HTR-8/SVneo (cell line): Measurements from ENCODE around the gene TWIST2.

Experiments used
- DNase-seq: peaks from one replicate; pipeline ENCODE4 v3.0.0; 2011; ENCODE audit warnings: low spot score, mixed read lengths; ENCODE audit not compliant: insufficient read length
- FAIRE-seq: peaks from 2 replicates; lab custom pipeline; 2011; peaks lifted over from hg19 to GRCh38; lab: Jason Lieb, UNC

The TWIST2 gene

GRCh38 chr2:238870261-238870660 lies 22.4 kb downstream of the TWIST2 start:
- no peak for DNase-seq
- no peak for FAIRE-seq

GRCh38 chr2:238872026-238872425 lies 24.1 kb downstream of the TWIST2 start:
- no peak for DNase-seq

GRCh38 chr2:238872628-238873380 lies 24.9 kb downstream of the TWIST2 start:
- FAIRE-seq (no peak), DNase-seq (no peak)

More at GRCh38 chr2:238872026-238872425, 24.1 kb downstream of the TWIST2 start:
- FAIRE-seq, result no peak

DNA sequence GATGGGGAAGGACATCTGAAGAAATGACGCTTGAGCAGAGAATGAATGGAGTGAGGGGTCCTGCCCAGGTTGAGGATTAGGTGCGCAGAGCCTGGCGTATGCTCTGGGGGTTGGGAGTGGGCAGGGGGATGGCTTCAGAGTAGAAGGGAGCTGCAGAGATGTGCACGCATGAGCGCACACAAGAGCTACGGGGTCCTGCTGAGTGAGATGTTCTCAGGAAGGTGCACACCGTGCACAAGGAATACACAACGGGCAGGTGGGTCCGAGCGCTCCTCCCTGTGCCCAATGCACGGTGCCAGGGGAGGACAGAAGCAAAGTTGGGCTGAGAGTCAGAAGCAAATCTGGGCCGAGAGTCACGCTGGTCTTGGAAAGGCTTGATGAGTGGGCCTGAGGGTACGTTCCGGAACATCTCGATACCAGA lies 25.5 kb downstream of the TWIST2 start:
- FAIRE-seq (no peak), DNase-seq (no peak)

DNA sequence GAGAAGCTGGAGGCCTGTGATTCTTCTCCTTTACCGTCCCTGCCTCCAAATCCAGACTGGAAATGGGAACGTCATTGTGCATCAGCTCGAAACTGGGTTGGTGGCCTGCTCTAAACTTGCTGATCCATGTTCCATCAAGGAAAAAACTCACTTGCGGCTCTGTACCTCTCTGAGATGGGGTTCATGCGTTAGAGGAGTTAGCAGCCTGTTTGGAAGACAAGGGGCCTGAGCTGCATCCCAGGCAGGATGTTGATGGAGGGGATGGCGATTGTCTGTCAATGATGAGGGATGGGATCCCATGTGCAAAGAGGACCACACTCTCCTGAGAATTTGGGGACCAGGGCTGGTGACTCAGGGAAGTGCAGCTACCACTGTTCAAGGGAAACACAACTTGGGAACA lies 26.0 kb downstream of the TWIST2 start:
- FAIRE-seq (no peak), DNase-seq (no peak)

- FAIRE-seq (no peak), DNase-seq (no peak)
Observed at GRCh38 chr2:238874330-238875050, 26.6 kb downstream of the TWIST2 start.

DNA sequence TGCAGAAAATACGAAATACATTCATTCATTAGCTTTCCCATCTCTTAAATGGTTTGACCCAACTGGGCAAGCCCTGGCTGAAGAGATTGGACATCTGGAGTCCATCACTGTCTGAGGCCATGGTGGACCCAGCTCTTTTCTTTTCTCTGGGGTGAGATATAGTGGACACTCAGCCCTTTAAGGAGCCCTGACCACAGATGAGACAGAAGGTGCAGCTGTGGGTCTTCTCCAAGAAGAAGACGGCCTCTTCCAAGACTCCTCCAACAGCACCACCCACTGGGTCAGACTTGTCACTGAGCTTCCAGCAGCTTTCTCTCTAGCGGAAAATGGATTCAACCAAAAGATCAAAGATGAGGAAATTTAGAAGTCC lies 27.2 kb downstream of the TWIST2 start:
- FAIRE-seq (no peak), DNase-seq (no peak)

DNA sequence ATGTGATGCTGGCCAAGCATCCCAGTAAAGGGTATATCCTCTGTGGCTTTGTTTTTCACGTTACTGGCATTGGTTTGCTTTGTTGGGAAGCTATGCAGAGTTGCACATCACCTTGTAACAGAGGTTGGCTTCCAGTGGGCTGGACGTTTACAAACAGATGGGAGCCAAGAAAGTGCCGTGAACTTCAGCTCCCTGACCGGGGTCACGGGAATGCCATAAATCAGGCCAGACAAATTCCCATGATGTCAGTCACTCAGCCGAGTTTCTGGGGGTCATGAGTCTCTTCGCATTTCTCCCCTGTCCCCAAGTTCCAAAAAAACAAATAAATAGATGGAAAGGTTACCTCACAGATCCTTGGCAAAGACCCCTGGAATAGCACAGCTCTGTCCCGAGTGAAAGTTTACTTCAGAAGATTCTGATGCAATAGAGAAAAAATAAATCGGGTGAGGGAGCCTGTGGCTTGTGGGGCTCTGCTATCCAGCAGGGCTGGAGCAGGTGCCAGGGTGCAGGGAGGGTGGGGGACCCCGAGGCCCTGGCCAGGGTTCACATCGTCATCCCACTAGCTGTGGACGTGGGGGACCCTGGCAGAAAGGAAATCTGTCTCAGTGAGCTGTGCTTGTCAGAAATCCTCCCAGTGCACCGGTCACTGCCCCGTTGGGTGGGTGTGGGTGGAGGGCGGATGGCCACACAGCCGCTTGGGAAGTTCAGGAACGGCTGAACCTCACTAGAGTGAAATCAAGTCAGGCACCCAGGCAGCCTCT lies 27.8 kb downstream of the TWIST2 start:
- DNase-seq (no peak), FAIRE-seq (no peak)

DNA sequence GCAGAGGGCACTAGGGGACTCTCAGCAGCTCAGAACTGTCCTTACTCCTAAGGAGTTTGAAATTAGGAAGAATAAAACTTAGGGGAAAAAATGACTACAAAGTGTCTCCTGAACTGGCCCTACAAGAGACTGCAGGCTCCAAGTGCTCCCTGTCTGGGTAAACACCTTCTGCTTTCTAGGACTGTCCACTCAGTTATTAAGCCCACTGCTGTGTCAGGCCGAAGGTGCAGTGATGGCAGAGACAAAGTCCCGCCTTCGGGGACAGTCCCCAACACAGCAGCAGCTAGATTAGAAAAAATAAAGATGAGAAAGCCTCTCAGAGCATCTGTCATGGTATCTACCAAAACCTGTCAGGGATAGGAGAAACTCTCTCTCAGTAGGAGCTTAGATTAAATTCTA lies 28.3 kb downstream of the TWIST2 start:
- FAIRE-seq, result no peak
- DNase-seq, result no peak

DNA sequence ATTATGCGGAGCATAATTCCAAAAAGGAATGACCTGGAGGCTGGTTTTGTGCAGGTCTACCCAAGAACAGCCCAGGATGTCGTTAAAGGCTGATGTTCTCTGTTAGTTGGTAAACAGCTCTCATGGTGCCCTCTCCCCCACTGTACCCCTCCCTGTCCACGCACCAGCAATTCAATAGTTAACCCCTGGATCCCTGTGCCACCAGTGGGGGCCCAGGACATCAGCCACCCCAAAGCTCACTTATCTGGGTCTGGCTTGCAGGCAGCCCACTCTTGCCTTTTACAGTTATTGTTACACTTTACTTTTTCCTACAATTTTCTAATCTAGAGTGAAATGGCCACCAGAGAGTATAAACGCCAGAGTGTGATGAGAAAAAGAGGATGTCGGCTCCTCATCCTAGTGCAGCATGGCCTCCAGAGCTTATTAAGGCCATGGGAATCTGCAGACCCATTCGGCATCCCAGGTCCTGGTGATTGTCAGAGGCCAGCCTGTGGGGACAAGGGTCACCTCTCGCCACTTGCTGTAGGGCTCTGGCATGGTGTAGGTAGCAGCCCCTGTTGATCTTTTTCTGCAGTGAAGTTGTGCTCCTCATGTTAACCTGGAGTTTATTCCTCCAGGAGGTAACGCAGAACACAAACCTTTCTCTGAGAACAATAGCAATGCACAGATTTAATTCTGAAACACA lies 30.3 kb downstream of the TWIST2 start:
- FAIRE-seq (no peak), DNase-seq (no peak)

DNA sequence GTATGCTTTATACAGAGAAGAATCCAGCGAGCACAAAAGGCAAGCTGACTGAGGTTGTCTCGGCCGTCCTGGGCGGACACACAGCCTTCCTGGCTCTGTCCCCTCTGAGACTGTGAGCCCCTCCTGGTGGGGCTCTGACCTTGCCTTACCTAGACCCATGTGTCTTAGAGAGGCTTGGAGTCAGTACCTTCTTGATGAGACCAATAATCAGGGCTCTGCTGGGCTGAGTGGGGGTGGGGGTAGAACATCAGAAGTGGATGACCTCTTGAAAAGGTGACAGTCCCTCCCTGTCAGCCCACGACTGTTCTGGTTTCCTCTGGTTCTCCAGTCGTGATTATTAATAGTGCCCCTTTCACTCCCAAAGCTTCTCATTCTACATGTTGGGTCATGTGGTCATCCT lies 31.2 kb downstream of the TWIST2 start:
- DNase-seq (no peak), FAIRE-seq (no peak)

DNA sequence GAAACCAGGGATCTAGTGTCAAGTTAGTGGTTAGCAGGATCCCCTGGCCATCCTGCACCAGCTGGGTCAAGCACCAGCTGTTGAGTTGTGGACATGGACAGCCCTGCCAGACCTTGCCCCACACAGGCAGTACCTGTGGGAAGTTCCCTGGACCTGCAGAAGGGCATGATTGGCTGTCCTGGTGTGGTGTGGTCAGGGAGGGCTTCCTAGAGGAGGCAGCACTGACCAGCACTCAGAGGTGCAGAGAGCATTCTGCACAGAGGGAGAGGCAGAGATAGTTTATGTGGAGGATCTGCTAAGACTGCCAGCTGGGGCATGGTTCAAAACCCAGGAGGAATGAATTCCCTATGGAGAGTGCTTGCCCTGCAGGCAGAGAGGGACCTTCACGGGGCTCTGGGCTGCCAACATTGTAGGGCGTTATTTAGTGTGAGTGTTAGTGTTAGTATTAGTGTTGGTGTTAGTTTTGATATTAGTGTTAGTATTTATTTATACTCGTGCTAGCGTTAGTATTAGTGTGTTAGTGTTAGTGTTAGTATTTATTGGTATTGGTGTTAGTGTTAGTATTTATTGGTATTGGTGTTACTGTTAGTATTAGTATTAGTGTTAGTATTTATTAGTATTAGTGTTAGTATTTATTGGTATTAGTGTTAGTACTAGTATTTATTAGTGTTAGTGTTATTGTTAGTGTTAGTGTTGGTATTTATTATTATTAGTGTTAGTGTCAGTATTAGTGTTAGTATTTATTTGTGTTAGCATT lies 31.9 kb downstream of the TWIST2 start:
- no peak for DNase-seq
- no peak for FAIRE-seq

DNA sequence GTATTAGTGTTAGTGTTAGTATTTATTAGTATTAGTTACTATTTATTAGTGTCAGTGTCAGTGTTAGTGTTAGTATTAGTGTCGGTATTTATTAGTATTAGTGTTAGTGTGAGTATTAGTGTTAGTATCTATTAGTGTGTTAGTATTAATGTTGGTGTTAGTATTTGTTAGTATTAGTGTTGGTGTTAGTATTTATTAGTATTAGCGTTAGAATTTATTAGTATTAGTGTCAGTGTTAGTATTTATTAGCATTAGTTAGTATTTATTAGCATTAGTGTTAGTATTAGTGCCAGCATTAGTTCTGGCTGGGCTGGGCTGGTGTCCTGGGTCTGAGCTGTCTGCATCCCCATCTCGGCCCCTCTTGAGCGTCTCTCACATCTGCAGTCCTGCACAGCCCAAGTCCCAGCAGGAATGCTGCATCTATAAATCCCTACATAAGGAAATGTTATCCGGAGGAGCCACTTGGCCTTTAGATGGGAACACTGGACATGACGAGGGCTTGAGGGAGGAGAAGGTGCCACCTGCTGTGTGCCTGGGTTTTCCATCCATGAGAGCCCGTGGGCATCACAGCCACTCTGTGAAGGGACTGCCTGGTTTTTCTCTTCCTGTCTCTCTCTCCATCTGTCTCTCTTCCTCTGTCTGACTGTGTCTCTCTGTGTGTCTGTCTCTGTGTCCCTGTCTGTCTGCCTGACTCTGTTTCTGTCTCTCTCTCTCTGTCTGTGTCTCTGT lies 33.6 kb downstream of the TWIST2 start:
- FAIRE-seq, result no peak
- DNase-seq, result no peak

DNA sequence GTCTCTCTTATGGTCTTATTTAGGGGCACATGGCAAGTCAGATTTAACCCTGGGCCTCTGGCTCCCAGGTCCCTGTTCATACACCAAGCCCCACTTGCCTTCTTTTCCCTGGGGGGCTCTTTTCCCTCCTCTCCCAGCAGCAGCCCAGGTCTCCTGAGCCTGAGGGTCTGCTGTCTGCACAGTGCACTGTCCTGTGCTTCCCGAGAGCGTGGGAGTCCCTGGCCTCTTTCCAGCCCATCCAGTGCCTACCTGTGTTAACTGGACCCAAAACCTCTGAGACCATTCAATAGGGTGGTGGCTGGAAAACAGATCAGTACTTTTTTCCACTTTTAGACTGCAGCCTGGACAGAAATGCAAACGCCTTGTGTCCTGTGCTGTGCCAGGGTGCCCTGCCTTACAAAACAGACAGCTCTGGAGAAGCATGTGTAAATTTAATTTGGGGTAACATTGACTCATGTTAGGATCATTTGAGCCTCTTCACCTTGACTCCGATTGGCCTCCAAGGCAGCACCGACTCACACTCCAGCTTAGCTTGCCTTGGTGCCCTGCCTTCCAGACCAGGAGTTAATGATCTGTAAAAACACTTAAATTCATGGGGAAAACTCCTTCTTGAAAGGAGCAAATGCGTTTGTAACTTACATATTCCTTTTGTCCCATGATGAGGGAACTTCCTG lies 34.3 kb downstream of the TWIST2 start:
- DNase-seq, result no peak
- no peak for FAIRE-seq

- DNase-seq (no peak), FAIRE-seq (no peak)
Observed at GRCh38 chr2:238883421-238883901, 35.6 kb downstream of the TWIST2 start.

GRCh38 chr2:238884122-238884811 lies 36.4 kb downstream of the TWIST2 start:
- FAIRE-seq, result no peak

DNA sequence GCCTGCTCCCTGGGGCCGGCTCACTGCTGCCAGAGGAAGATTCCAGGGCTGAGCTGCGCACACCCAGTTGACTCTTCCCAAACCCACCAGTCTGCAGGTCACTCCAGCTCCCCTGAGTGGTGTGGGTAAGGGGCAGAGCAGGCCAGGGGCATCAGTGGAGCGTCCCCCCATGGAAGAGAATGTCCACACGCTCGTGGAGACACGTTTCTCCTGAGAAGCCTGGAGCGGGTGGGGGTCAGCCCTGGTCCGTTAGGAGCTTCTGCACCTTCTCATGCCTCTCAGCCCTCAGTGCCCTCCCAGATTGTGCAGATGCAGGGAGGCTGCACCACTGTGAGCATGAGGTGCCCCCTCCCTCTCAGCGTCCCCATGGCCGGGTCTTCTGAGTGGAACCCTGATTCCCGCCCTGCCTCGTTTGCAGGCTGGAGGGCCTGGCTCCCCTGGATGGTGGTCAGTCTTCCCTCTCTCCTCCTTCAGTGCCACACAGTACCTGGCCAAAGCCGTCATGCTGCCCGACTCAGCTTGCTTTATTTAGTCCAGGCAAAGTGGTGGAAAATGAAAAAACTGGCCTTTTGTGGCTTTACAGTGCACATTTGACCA lies 37.0 kb downstream of the TWIST2 start:
- no peak for FAIRE-seq

More at GRCh38 chr2:238884122-238884811, 36.4 kb downstream of the TWIST2 start:
- no peak for DNase-seq

More for the DNA sequence above, 37.0 kb downstream of the TWIST2 start:
- DNase-seq, result no peak
